ENCODE results near the gene KAZN.

DNA sequence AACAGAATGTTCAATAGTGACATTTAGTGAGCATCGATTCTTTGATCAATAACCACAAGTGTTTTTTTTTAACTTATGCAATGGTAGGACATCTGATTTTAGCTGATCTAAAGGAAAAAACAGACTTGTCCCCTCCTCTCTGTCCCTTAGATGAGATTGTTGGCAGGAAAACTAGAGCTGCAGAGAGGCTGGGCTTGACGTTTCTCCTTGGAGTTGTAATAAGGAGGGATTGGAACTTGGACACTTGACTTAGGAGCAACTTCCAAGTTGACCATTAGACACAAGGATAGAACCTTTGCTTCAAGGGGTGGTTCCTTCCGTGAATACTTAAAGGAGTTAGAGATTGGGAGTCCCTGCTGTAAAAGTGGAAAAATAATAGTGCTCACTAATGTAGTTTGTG, 49.9 kb downstream of the KAZN start:
- TF ChIP-seq, protein P1, sequence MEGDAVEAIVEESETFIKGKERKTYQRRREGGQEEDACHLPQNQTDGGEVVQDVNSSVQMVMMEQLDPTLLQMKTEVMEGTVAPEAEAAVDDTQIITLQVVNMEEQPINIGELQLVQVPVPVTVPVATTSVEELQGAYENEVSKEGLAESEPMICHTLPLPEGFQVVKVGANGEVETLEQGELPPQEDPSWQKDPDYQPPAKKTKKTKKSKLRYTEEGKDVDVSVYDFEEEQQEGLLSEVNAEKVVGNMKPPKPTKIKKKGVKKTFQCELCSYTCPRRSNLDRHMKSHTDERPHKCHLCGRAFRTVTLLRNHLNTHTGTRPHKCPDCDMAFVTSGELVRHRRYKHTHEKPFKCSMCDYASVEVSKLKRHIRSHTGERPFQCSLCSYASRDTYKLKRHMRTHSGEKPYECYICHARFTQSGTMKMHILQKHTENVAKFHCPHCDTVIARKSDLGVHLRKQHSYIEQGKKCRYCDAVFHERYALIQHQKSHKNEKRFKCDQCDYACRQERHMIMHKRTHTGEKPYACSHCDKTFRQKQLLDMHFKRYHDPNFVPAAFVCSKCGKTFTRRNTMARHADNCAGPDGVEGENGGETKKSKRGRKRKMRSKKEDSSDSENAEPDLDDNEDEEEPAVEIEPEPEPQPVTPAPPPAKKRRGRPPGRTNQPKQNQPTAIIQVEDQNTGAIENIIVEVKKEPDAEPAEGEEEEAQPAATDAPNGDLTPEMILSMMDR (optimal IDR thresholded peaks at IDR 0.05 in 1 of 3, IDR thresholded peaks at IDR 0.05 in 1 of 3, conservative IDR thresholded peaks at IDR 0.05 in 1 of 3; ENCODE audit: extremely low read depth in 1 of 3, insufficient read depth in 2 of 3, low read length in 3 of 3): no peak
- TF ChIP-seq EZH2 (IDR thresholded peaks at IDR 0.05; ENCODE audit: low read length): no peak
